HepG2 (cell line): Measurements from ENCODE around the gene NAP1L4. TPM values are rescaled to one million over a fixed set of nuclear protein-coding genes. Genes with fewer than 3 reads are reported as not detected.

ENCODE experiments used
- HNF4G ChIP-seq, 2 experiments: sonication (generic) in 1 of 2; formaldehyde crosslinking in 1 of 2; IDR thresholded peaks; 2 replicates each; pipeline versions ENCODE4 v1.4.0 to v1.6.1; 2011 to 2020; ENCODE audit warnings: borderline replicate concordance in 2 of 2, low read depth in 2 of 2, mild to moderate bottlenecking in 2 of 2, low read length in 1 of 2, missing genetic modification reagents in 1 of 2, moderate library complexity in 1 of 2
- IRX3 ChIP-seq: sonication (generic); formaldehyde crosslinking; IDR thresholded peaks from 2 replicates; pipeline ENCODE4 v1.8.1; 2023; ENCODE audit warnings: mild to moderate bottlenecking, low read depth, missing genetic modification reagents, borderline replicate concordance
- MNT ChIP-seq: fragments of 450-650 bp; IDR thresholded peaks from 2 replicates; pipeline ENCODE4 v1.6.1; 2016
- U2AF1 ChIP-seq: fragments of 200-400 bp; formaldehyde crosslinking; optimal IDR thresholded peaks from 2 replicates; pipeline ENCODE3; 2017; ENCODE audit warnings: mild to moderate bottlenecking, low read depth, low read length
- ZFP41 ChIP-seq: sonication (generic); formaldehyde crosslinking; IDR thresholded peaks from 2 replicates; pipeline ENCODE4 v1.4.0; 2020; ENCODE audit warnings: mild to moderate bottlenecking, missing genetic modification reagents, borderline replicate concordance
- ZNF3 ChIP-seq: IDR thresholded peaks from 2 replicates; pipeline ENCODE4 v1.7.0; 2017; ENCODE audit warnings: inconsistent platforms
- ZNF329 ChIP-seq: sonication (generic); formaldehyde crosslinking; IDR thresholded peaks from 2 replicates; pipeline ENCODE4 v1.9.0; 2021; ENCODE audit warnings: low read depth, mild to moderate bottlenecking, missing genetic modification reagents
- ZNF484 ChIP-seq: sonication (generic); formaldehyde crosslinking; IDR thresholded peaks from 2 replicates; pipeline ENCODE4 v1.5.1; 2020; ENCODE audit warnings: mild to moderate bottlenecking, low read depth, missing genetic modification reagents, borderline replicate concordance
- ZNF710 ChIP-seq: sonication (generic); formaldehyde crosslinking; IDR thresholded peaks from 2 replicates; pipeline ENCODE4 v1.5.0; 2020; ENCODE audit warnings: mild to moderate bottlenecking, missing genetic modification reagents, borderline replicate concordance
- ZNF747 ChIP-seq: sonication (generic); formaldehyde crosslinking; IDR thresholded peaks from 2 replicates; pipeline ENCODE4 v1.8.1; 2023; ENCODE audit warnings: missing genetic modification reagents, mild to moderate bottlenecking, borderline replicate concordance
- ZSCAN9 ChIP-seq: IDR thresholded peaks from 2 replicates; pipeline ENCODE4 v1.6.1; 2016; ENCODE audit warnings: borderline replicate concordance
- polyA plus RNA-seq, 8 experiments: library from polyadenylated mRNA; depleted of rRNA in 3 of 8; stranded (reverse) in 7 of 8; unstranded in 1 of 8; fragments of >200 nt; fragmentation: Illumina TruSeq in 4 of 8; extraction: Trizol in 4 of 8; gene quantifications; 2 replicates each; pipeline versions ENCODE4 v1.2.1 to v1.2.3, GENCODE V29; 2011 to 2016; ENCODE audit warnings: low read depth in 4 of 8, missing spikeins in 1 of 8, mixed read lengths in 1 of 8; ENCODE audit not compliant: insufficient read depth in 1 of 8
- total RNA-seq, 5 experiments: library from RNA; depleted of rRNA; stranded (reverse); fragments of >200 nt; fragmentation: Illumina TruSeq; extraction: Trizol; gene quantifications; 2 replicates each; pipeline ENCODE4 v1.2.3, GENCODE V29; 2016; ENCODE audit warnings: low read depth in 1 of 5
- TF ChIP-seq, protein P1 (sequence below): sonication (generic); formaldehyde crosslinking; IDR thresholded peaks from 2 replicates; pipeline ENCODE4 v1.5.1; 2020; ENCODE audit warnings: mild to moderate bottlenecking, missing genetic modification reagents, borderline replicate concordance
- TF ChIP-seq, protein P2 (sequence below), 2 experiments: IDR thresholded peaks; 2 replicates each; pipeline ENCODE4 v1.6.1; 2011 to 2012; ENCODE audit warnings: low read length in 2 of 2, borderline replicate concordance in 1 of 2, low read depth in 1 of 2, mild to moderate bottlenecking in 1 of 2, moderate library complexity in 1 of 2

Gene NAP1L4
- total and polyA plus RNA-seq, 2 of the 13 experiments (the other 11 are each of a cell fraction or from before 2014, with no cell fraction given): 64.0 to 186 TPM

DNA sequence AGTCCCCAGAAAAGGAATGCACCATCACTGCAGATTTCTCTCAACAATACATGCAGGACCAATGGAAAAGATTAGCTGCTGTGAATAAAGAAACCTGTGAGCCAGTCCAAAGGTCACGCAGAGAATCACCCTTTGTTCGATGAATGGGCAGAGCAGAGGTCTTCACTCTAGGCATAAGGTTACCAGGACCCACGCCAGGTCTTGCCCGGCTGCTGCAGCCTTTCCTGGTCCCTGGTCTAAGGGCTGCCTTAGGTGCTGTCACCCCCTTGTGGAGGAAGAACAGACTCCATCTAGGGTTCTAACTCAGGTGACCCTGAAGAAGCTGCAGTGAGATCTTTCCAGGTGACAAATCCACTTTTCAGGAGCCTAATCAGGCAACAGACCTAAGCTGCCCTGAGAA lies 29.0 kb upstream of the NAP1L4 start (continued):
- TF ChIP-seq ZNF710 (CRISPR knock-in tag) (no peak), U2AF1 (no peak), HNF4G (IDR thresholded peaks at IDR 0.05; ENCODE audit: borderline replicate concordance, low read depth, low read length) (peak; percentile 70), HNF4G (CRISPR knock-in tag; IDR thresholded peaks at IDR 0.05; ENCODE audit: borderline replicate concordance, low read depth) (peak; percentile 79; the same call in 1 of the 2 replicates), ZNF747 (CRISPR knock-in tag) (no peak), ZSCAN9 (CRISPR knock-in tag) (0 out of 2 replicates have a peak, but pooled peaks have one; percentile 6), ZFP41 (no peak), ZNF329 (no peak), MNT (no peak), ZNF484 (no peak), ZNF3 (CRISPR knock-in tag) (no peak), IRX3 (CRISPR knock-in tag) (no peak)
- TF ChIP-seq, protein P1, sequence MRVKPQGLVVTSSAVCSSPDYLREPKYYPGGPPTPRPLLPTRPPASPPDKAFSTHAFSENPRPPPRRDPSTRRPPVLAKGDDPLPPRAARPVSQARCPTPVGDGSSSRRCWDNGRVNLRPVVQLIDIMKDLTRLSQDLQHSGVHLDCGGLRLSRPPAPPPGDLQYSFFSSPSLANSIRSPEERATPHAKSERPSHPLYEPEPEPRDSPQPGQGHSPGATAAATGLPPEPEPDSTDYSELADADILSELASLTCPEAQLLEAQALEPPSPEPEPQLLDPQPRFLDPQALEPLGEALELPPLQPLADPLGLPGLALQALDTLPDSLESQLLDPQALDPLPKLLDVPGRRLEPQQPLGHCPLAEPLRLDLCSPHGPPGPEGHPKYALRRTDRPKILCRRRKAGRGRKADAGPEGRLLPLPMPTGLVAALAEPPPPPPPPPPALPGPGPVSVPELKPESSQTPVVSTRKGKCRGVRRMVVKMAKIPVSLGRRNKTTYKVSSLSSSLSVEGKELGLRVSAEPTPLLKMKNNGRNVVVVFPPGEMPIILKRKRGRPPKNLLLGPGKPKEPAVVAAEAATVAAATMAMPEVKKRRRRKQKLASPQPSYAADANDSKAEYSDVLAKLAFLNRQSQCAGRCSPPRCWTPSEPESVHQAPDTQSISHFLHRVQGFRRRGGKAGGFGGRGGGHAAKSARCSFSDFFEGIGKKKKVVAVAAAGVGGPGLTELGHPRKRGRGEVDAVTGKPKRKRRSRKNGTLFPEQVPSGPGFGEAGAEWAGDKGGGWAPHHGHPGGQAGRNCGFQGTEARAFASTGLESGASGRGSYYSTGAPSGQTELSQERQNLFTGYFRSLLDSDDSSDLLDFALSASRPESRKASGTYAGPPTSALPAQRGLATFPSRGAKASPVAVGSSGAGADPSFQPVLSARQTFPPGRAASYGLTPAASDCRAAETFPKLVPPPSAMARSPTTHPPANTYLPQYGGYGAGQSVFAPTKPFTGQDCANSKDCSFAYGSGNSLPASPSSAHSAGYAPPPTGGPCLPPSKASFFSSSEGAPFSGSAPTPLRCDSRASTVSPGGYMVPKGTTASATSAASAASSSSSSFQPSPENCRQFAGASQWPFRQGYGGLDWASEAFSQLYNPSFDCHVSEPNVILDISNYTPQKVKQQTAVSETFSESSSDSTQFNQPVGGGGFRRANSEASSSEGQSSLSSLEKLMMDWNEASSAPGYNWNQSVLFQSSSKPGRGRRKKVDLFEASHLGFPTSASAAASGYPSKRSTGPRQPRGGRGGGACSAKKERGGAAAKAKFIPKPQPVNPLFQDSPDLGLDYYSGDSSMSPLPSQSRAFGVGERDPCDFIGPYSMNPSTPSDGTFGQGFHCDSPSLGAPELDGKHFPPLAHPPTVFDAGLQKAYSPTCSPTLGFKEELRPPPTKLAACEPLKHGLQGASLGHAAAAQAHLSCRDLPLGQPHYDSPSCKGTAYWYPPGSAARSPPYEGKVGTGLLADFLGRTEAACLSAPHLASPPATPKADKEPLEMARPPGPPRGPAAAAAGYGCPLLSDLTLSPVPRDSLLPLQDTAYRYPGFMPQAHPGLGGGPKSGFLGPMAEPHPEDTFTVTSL (CRISPR knock-in tag): peak; percentile 35; the same call in 1 of the 2 replicates
- TF ChIP-seq, protein P2, sequence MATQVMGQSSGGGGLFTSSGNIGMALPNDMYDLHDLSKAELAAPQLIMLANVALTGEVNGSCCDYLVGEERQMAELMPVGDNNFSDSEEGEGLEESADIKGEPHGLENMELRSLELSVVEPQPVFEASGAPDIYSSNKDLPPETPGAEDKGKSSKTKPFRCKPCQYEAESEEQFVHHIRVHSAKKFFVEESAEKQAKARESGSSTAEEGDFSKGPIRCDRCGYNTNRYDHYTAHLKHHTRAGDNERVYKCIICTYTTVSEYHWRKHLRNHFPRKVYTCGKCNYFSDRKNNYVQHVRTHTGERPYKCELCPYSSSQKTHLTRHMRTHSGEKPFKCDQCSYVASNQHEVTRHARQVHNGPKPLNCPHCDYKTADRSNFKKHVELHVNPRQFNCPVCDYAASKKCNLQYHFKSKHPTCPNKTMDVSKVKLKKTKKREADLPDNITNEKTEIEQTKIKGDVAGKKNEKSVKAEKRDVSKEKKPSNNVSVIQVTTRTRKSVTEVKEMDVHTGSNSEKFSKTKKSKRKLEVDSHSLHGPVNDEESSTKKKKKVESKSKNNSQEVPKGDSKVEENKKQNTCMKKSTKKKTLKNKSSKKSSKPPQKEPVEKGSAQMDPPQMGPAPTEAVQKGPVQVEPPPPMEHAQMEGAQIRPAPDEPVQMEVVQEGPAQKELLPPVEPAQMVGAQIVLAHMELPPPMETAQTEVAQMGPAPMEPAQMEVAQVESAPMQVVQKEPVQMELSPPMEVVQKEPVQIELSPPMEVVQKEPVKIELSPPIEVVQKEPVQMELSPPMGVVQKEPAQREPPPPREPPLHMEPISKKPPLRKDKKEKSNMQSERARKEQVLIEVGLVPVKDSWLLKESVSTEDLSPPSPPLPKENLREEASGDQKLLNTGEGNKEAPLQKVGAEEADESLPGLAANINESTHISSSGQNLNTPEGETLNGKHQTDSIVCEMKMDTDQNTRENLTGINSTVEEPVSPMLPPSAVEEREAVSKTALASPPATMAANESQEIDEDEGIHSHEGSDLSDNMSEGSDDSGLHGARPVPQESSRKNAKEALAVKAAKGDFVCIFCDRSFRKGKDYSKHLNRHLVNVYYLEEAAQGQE (IDR thresholded peaks at IDR 0.05; ENCODE audit: borderline replicate concordance in 1 of 2, low read depth in 1 of 2, low read length in 2 of 2): no peak
